ENCODE measurements around the gene ZNFX1. TPM values are rescaled to one million over a fixed set of nuclear protein-coding genes. Genes with fewer than 3 reads are reported as not detected.

ZNFX1 gene
- total and polyA plus RNA-seq, 2 experiments from 2014 or later, result 10.0 to 13.9 TPM

GRCh38 chr20:49281059-49281912, 3.4 kb upstream of the ZNFX1 start:
- DNase-seq (ENCODE audit: low spot score), result peak; percentile 89
- TF ChIP-seq EZH2 (IDR thresholded peaks at IDR 0.05; ENCODE audit: borderline replicate concordance) (no peak), EZH2phosphoT487 (IDR thresholded peaks at IDR 0.05; ENCODE audit: low read depth, severe bottlenecking, unreplicated experiment) (no peak), CTCF (IDR thresholded peaks at IDR 0.05; ENCODE audit: poor library complexity) (no peak)
- no peaks in the 10 kb centered on the region for H3K9me3 ChIP-seq (ENCODE audit: low read depth)
- peaks cover 62% of the 10 kb centered on the region for H3K4me1 ChIP-seq (ENCODE audit: insufficient read depth)
- no peak overlapping the region for H2AFZ ChIP-seq
- H3K4me2 ChIP-seq, result peak overlapping the region; percentile 88
- H3K9me2 ChIP-seq (replicated peaks; ENCODE audit: insufficient read depth), result no peaks in the 10 kb centered on the region
- H3K79me2 ChIP-seq, result peaks cover 89% of the 10 kb centered on the region
- peak overlapping the region; percentile 91 for H3K27ac ChIP-seq
- 17% methylated on average over 13 of the region's 13 CpGs for WGBS (ENCODE audit: low lambda C conversion rate, missing lambda C conversion rate)
- no peaks in the 10 kb centered on the region for H3K27me3 ChIP-seq
- H3K4me3 ChIP-seq, result peak overlapping the region; percentile 71
- no peaks in the 10 kb centered on the region for H3K36me3 ChIP-seq (replicated peaks; ENCODE audit: insufficient read depth, low read depth)
- peaks cover 74% of the 10 kb centered on the region for H4K20me1 ChIP-seq (ENCODE audit: insufficient read depth, poor library complexity, severe bottlenecking)

GRCh38 chr20:49280463-49281058, 2.7 kb upstream of the ZNFX1 start:
- H3K27me3 ChIP-seq, result no peaks in the 10 kb centered on the region
- TF ChIP-seq EZH2phosphoT487 (IDR thresholded peaks at IDR 0.05; ENCODE audit: low read depth, severe bottlenecking, unreplicated experiment), result no peak
- TF ChIP-seq CTCF (IDR thresholded peaks at IDR 0.05; ENCODE audit: poor library complexity), result no peak
- no peak for TF ChIP-seq EZH2 (IDR thresholded peaks at IDR 0.05; ENCODE audit: borderline replicate concordance)
- H3K4me2 ChIP-seq, result peak overlapping the region; percentile 88
- no peaks in the 10 kb centered on the region for H3K36me3 ChIP-seq (replicated peaks; ENCODE audit: insufficient read depth, low read depth)
- peaks cover 67% of the 10 kb centered on the region for H4K20me1 ChIP-seq (ENCODE audit: insufficient read depth, poor library complexity, severe bottlenecking)
- H3K79me2 ChIP-seq, result peaks cover 89% of the 10 kb centered on the region
- WGBS (ENCODE audit: low lambda C conversion rate, missing lambda C conversion rate), result 7% methylated on average over 6 of the region's 6 CpGs
- H3K27ac ChIP-seq, result peak overlapping the region; percentile 91
- peaks cover 61% of the 10 kb centered on the region for H3K4me1 ChIP-seq (ENCODE audit: insufficient read depth)
- H3K9me3 ChIP-seq (ENCODE audit: low read depth), result no peaks in the 10 kb centered on the region
- H3K9me2 ChIP-seq (replicated peaks; ENCODE audit: insufficient read depth), result no peaks in the 10 kb centered on the region
- no peak overlapping the region for H2AFZ ChIP-seq
- peak; percentile 2 for DNase-seq (ENCODE audit: low spot score)
- H3K4me3 ChIP-seq, result peak overlapping the region; percentile 71

- Histone ChIP-seq H3K9me3 (ENCODE audit: low read depth) (no peaks in the 10 kb centered on the region), H3K4me3 (peak overlapping the region; percentile 71), H3K36me3 (replicated peaks; ENCODE audit: insufficient read depth, low read depth) (no peaks in the 10 kb centered on the region), H3K4me2 (peak overlapping the region; percentile 88), H3K79me2 (peaks cover 88% of the 10 kb centered on the region), H4K20me1 (ENCODE audit: insufficient read depth, poor library complexity, severe bottlenecking) (peaks cover 60% of the 10 kb centered on the region), H2AFZ (no peak overlapping the region), H3K4me1 (ENCODE audit: insufficient read depth) (peaks cover 55% of the 10 kb centered on the region), H3K9me2 (replicated peaks; ENCODE audit: insufficient read depth) (no peaks in the 10 kb centered on the region), H3K27ac (peak overlapping the region; percentile 91), H3K27me3 (no peaks in the 10 kb centered on the region)
- WGBS (ENCODE audit: low lambda C conversion rate, missing lambda C conversion rate), result 3% methylated on average over 7 of the region's 7 CpGs
- peak; percentile 5 for DNase-seq (ENCODE audit: low spot score)
- TF ChIP-seq CTCF (IDR thresholded peaks at IDR 0.05; ENCODE audit: poor library complexity) (no peak), EZH2phosphoT487 (IDR thresholded peaks at IDR 0.05; ENCODE audit: low read depth, severe bottlenecking, unreplicated experiment) (no peak), EZH2 (IDR thresholded peaks at IDR 0.05; ENCODE audit: borderline replicate concordance) (no peak)
These were observed 2.0 kb upstream of the ZNFX1 start for GRCh38 chr20:49279677-49280462.
